Measurements from ENCODE around the gene TBX5. TPM values are rescaled to one million over a fixed set of nuclear protein-coding genes. Genes with fewer than 3 reads are reported as not detected.

The TBX5 gene
- polyA plus RNA-seq, 1 of the 3 experiments (the other 2 are of a cell fraction): not detected

DNA sequence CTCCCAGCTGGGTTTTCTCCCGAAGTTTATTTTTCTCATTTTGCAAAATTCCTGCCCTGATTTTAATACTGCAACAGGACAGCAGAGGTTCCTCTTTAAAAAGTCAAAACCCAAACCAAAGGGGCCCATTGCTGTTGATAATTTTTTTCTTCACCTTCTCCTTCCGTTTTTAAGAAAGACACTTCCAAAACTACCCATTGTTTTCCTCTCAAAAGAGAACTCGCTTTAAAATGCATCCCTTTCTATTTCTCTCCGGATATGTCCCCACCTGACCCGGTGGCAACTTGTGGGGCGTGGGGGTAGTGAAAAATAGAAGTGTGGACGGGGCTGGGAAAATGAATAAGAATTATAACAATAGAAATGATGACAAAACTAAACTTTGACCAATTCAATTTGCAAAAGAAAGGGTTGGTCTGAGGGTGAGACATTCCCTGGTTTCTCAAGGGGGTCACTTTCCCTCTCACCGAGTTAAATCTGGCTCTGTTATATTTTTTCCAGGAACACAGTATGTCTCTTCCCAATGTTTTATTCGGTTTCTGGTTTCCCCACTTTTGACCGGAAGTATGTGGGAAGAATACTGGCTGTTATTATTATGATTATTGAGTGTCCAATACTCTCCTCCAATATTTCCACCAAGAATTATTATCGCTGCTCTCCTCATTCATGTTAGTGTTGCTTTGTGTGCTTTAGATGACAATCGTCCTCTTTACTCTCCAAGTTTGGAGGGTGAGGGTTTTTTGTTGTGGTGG lies 4.1 kb upstream of the TBX5 start:
- ChIA-PET CTCF (interaction anchor here (1.5 kb wide), 1 partner anchor 16 kb away, joined by 5 read pairs; no protein-coding TSS in a partner anchor), POLR2A (no interaction called here)
- H3K9me3 ChIP-seq: no peaks in the 10 kb centered on the region
- peak overlapping the region; percentile 68; the same call in 1 of the 2 replicates for H3K4me2 ChIP-seq
- H3K9ac ChIP-seq: no peak overlapping the region
- 21% methylated on average over 12 of the region's 12 CpGs for WGBS (ENCODE audit: low lambda C conversion rate)
- no peak overlapping the region for H3K4me3 ChIP-seq (ENCODE audit: low read depth in 2 of 2, low read length in 1 of 2)
- no peak overlapping the region for H3K27ac ChIP-seq (ENCODE audit: low read depth in 2 of 2, low read length in 1 of 2)
- no peaks in the 10 kb centered on the region for H3K36me3 ChIP-seq (replicated peaks in 1 of 2; ENCODE audit: control insufficient read depth in 1 of 2, insufficient read depth in 2 of 2, low read length in 1 of 2)
- no peaks in the 10 kb centered on the region for H3K79me2 ChIP-seq (ENCODE audit: insufficient read depth)
- H3F3A ChIP-seq (replicated peaks; ENCODE audit: insufficient read depth): no peaks in the 10 kb centered on the region
- peaks cover 98% of the 10 kb centered on the region for H3K27me3 ChIP-seq (ENCODE audit: insufficient read depth)
- no peaks in the 10 kb centered on the region for H3K9me2 ChIP-seq
- TF ChIP-seq MXI1 (IDR thresholded peaks at IDR 0.05; ENCODE audit: low read depth, low read length): no peak
- peak; percentile 4; the same call in 1 of the 2 replicates for TF ChIP-seq EZH2phosphoT487 (IDR thresholded peaks at IDR 0.05; ENCODE audit: borderline replicate concordance, low read depth)
- no peak overlapping the region for H2AFZ ChIP-seq (ENCODE audit: low read depth)
- H4K20me1 ChIP-seq (ENCODE audit: insufficient read depth): no peaks in the 10 kb centered on the region
- DNase-seq: no peak
- H3K4me1 ChIP-seq (ENCODE audit: control insufficient read depth in 1 of 2, insufficient read depth in 2 of 2, low read depth in 1 of 2, low read length in 1 of 2): no peaks in the 10 kb centered on the region; a peak in 1 of 4 replicates

DNA sequence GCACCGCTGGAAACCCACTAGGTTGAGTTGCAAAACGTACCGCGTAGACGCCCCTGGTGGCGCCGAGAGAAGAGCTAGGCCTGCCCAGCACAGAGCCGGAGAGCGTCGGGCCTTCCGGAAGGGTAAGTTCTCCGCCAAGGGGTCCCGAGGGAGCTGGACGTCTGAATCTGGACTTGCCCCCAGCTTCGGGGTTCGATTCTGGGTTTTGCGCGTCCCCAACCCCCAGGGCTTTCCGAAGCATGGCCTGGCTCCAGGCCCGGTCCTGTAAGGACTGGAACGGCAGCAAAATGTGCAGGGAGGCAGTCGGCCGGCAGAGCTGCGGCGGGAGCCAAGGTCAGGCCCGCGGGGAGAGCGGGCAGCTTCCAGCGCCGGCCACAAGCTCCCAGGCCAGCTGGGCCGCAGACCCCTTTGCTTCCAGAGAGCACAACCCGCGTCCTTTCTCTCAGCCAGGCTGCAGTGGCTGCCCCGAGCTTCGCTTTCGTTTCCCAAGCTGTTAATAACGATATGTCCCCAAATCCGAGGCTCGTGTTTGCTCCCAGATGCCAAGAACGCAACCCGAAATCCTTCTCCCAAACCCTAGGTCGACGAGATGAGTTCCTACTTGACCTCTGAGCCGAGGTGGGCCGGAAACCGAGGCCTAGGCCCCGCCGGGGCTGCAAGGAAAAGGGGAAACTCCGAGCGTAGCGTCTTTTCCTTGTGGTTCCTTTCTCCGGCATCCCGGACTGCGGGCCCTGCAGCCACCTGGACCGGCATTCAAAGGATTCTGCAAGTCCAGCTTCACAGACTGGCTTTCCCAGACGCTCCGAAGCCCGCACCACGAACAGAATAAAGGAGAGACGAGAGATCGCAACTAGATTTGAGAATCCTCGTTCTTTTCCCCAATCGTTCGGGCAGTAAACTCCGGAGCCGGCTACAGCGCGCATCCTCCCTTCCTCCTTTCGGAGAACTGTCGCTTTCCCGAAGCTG lies 3.2 kb upstream of the TBX5 start:
- H3K36me3 ChIP-seq (replicated peaks in 1 of 2; ENCODE audit: control insufficient read depth in 1 of 2, insufficient read depth in 2 of 2, low read length in 1 of 2): no peaks in the 10 kb centered on the region
- no peaks in the 10 kb centered on the region; a peak in 1 of 4 replicates for H3K4me1 ChIP-seq (ENCODE audit: control insufficient read depth in 1 of 2, insufficient read depth in 2 of 2, low read depth in 1 of 2, low read length in 1 of 2)
- H3K27me3 ChIP-seq (ENCODE audit: insufficient read depth): peaks cover 98% of the 10 kb centered on the region
- H3K4me2 ChIP-seq: peak overlapping the region; percentile 68
- no peaks in the 10 kb centered on the region for H4K20me1 ChIP-seq (ENCODE audit: insufficient read depth)
- peak overlapping the region; percentile 27 to 44; a peak in 3 of 4 replicates for H3K4me3 ChIP-seq (ENCODE audit: low read depth in 2 of 2, low read length in 1 of 2)
- peak; percentile 9; the same call in 1 of the 2 replicates for TF ChIP-seq EZH2phosphoT487 (IDR thresholded peaks at IDR 0.05; ENCODE audit: borderline replicate concordance, low read depth)
- TF ChIP-seq, protein P1, sequence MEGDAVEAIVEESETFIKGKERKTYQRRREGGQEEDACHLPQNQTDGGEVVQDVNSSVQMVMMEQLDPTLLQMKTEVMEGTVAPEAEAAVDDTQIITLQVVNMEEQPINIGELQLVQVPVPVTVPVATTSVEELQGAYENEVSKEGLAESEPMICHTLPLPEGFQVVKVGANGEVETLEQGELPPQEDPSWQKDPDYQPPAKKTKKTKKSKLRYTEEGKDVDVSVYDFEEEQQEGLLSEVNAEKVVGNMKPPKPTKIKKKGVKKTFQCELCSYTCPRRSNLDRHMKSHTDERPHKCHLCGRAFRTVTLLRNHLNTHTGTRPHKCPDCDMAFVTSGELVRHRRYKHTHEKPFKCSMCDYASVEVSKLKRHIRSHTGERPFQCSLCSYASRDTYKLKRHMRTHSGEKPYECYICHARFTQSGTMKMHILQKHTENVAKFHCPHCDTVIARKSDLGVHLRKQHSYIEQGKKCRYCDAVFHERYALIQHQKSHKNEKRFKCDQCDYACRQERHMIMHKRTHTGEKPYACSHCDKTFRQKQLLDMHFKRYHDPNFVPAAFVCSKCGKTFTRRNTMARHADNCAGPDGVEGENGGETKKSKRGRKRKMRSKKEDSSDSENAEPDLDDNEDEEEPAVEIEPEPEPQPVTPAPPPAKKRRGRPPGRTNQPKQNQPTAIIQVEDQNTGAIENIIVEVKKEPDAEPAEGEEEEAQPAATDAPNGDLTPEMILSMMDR (IDR thresholded peaks at IDR 0.05): no peak; the same call in 1 of the 2 replicates
- DNase-seq: no peak
- no peaks in the 10 kb centered on the region for H3F3A ChIP-seq (replicated peaks; ENCODE audit: insufficient read depth)
- CTCF ChIA-PET: interaction anchor here (0.8 to 1.5 kb wide), 3 partner anchors 13 to 222 kb away, joined by 3 to 5 read pairs (median 3); no protein-coding TSS in a partner anchor
- POLR2A ChIA-PET: interaction anchor here (0.7 kb wide), 1 partner anchor 30 kb away, joined by 3 read pairs; no protein-coding TSS in a partner anchor
- 15% methylated on average over 53 of the region's 71 CpGs for WGBS (ENCODE audit: low lambda C conversion rate)
- H3K9me3 ChIP-seq: no peaks in the 10 kb centered on the region
- no peaks in the 10 kb centered on the region for H3K79me2 ChIP-seq (ENCODE audit: insufficient read depth)
- H2AFZ ChIP-seq (ENCODE audit: low read depth): peak overlapping the region; percentile 63; the same call in 1 of the 2 replicates
- no peak overlapping the region for H3K27ac ChIP-seq (ENCODE audit: low read depth in 2 of 2, low read length in 1 of 2)
- H3K9me2 ChIP-seq: no peaks in the 10 kb centered on the region
- no peak overlapping the region for H3K9ac ChIP-seq

Measured in SK-N-SH (cell line).